DMS79 treated with DMSO at 0.1 percent for 48 hours (cell line): ENCODE results near the gene CLEC18A.
A peak's percentile ranks its signal among the peaks of the same experiment; 100 is the strongest.
"Not testable (repeated sequence)": the region's sequence is repeated elsewhere in the genome, so short reads cannot be mapped to it uniquely, and the experiment has no call there.

Experiments
- DNase-seq: peaks from one replicate; lab custom pipeline; 2025; lab: John Stamatoyannopoulos, UW

CLEC18A gene

DNA sequence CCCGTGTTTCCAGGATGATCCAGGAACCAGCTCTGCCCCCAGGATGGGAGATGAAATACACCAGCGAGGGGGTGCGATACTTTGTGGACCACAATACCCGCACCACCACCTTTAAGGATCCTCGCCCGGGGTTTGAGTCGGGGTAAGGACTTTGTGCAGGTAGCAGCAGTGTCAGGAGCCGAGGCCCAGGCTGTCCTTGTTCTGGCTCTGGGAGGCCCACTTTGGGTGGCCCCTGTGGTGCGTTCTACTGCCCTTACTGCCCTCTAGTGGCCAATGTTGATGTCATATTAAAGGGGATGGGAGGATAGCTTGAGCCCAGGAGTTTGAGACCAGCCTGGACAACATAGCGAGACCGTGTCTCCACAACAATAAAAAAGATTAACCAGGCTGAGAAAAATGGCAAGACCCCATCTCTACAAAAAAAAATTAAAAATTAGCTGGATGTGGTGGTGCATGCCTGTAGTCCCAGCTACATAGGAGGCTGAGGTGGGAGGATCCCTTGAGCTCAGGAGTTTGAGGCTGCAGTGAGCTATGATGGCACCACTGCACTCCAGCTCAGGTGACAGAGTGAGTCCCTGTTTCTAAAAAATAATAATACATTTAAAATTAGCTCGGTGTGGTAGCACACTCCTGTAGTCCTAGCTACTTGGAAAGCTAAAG, 20.9 kb upstream of the CLEC18A start:
- no peak for DNase-seq

DNA sequence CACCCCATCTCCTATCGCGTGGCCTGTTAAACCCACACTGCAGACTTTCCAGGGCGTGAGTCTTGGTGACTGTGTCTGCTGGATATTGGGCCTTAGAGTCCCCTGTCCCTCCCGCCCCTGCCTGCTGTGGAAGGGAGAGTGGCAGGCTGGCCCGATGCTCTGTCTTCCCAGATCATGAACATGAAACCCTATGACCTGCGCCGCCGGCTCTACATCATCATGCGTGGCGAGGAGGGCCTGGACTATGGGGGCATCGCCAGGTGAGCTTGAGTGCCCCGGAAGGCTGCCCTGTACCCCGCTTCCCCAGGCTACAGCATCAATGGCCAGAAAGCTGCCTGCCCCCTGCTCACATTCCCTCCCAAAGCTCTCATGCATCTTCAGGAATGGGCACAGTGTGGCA, 19.5 kb upstream of the CLEC18A start:
- DNase-seq, result no peak

DNA sequence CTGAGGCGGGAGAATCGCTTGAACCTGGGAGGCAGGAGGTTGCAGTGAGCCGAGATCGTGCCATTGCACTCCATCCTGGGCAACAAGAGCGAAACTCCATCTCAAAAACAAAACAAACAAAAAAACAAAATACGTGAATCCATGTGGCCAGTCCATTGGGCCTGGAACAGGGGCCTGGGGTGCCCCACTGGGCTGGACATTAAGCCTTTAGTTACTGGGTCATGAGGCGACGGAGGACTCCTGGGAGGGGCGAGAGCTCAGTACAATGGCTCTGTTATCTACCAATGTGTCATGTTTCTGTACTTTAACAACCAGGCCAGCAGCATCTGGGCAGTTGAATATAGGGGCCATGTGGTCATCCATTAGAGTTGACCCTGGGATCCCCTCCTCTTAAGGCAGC, 18.9 kb upstream of the CLEC18A start:
- DNase-seq, result no peak

DNA sequence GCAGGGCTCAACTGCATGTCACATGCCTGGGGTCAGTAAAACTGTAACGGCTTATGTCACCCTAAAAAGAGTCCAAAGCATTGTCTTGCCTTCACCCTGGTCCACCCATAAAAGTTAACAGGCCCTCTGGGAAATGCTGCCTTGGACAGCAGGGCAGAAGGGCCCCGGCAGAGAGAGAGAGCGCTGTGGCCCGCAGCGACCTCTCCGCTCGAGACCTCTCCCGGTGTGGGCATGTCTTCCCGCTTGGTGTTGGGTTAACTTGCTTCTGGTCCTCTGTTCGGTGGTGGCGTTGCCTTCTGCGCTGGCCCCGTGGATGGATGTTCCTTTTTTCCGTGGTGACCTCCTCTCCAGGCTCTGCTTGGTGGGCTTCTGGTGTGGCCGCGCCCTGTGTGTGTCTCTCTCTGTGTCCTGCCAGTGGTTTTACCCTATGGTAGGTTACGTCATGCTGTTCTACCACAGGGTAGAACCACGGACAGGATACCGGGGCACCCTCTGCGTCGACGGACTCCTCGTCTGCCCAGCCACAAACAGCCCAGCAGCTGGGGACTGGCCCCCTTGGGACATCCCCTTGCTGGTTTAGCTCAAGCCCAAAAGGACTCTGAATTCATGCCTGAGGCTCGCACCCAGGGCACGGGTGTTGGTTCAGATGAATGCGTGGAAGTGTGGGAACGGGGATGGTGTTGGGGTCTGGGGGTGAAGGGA, 18.3 kb upstream of the CLEC18A start:
- no peak for DNase-seq

DNA sequence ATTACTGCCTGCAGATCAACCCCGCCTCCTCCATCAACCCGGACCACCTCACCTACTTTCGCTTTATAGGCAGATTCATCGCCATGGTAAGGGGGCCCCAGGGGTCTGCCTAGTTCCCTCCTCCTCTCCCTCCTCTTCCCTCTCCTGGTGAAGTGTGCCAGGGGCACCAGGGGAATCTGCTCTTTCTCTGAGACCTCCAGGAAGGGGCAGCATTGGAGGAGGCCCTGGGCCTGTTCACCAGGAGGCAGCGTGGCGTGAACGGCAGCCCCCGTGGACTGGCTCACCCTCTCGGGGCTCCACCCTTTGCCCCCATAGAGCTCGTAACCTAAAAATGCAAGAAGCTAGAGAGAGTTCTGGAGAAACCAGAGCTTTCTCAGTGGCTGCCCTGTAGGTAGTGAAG, 17.1 kb upstream of the CLEC18A start:
- DNase-seq, result no peak

DNA sequence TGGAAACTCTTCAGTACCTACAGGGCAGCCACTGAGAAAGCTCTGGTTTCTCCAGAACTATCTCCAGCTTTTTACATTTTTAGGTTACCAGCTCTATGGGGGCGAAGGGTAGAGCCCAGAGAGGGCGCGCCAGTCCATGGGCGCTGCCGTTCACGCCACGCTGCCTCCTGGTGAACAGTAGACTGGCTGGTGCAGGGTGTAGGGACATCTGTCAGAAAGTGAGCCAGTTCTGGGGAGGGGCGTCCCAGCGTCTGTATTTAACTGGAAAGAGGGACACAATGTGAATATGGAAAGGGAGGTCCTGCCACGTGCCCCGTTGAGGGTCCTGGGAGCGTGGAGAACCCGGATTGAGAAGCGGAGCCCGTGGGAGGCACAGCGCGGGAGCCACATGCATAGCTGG, 16.4 kb upstream of the CLEC18A start:
- DNase-seq, result no peak

DNA sequence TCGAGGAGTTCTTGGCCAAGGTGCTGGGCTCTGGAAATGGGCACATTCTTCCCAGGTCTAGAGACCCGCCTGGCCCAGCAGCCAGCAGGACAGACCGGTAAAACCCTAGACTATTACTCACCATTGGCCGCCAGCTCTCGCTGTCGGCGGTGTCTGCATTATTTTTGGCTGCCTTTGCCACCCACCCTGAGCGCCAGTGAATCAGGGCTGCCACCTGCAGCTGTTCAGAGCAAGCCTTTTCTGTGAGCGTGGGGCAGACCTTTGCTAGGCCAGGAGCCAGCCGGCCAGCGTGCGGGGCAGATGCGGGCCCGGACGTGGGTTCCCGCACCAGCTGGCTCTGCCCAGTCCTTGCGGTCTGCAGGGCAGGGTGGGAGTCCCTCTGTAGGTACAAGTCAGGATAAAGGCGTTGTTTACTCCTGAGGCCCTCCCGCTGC, 15.8 kb upstream of the CLEC18A start:
- no peak for DNase-seq

DNA sequence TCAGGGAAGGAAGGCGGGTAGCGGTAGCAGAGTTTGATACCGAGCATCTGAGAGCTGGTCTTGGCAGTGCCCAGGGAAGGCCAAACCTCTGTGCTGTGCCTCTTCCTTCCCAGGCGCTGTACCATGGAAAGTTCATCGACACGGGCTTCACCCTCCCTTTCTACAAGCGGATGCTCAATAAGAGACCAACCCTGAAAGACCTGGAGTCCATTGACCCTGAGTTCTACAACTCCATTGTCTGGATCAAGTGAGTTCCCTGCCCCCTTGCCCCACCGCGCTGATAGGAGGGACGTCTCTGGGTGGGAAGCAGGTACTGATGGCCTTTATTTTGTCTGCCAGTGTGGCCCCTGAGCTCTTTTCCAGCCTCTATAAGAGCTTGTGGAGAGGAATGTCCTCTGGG, 15.4 kb upstream of the CLEC18A start:
- DNase-seq, result no peak

DNA sequence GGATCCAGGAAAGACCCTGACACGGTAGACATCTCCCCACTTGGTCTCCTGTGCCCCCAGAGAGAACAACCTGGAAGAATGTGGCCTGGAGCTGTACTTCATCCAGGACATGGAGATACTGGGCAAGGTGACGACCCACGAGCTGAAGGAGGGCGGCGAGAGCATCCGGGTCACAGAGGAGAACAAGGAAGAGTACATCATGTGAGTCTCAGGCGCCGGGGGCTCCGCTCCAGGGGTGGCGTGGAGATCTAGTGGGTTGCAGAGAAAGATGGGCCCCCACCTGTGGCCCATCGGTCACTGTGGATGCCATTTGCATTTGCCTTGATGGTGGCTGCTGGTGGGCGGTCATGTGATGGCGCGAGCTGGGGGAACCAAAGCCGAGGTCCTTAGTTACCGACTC, 14.9 kb upstream of the CLEC18A start:
- DNase-seq, result no peak

DNA sequence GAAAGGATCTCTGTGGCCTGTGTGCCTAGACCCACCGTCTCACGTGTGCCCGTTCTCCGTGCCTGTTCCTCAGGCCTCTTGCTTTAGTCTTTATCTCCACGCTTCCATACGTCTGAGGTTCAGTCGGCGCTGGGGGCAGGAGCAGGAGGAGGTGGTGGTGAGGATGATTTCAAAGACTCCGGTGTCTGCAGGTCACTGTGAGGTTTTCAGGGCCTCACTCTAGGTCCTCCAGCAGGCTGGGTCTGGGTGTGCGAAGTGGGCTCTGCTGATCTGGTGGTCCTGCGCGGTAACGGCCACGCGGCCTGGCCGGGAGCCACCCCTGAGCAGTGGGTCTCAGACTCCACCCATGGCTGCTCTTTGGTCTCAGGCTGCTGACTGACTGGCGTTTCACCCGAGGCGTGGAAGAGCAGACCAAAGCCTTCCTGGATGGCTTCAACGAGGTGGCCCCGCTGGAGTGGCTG, 14.4 kb upstream of the CLEC18A start:
- no peak for DNase-seq

DNA sequence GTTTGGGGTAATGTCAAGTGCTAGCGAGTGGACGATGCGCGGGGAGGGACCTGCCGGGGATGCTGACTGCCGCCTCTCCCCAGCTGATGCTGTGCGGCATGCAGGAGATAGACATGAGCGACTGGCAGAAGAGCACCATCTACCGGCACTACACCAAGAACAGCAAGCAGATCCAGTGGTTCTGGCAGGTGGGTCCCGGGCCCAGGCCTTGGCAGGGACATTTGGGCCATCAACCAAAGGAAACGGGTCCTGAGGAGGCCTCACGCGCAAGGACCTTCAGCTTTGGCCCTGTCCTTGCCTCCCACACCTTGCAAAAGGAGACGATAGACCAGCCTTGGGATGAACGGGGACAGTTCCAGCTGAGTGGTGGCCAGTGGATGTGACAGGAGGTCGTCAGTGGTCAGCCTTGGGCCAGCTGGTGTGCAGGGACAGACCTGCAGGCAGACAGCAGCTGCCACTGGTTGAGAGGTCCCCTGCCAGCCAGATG, 13.6 kb upstream of the CLEC18A start:
- DNase-seq, result no peak

DNA sequence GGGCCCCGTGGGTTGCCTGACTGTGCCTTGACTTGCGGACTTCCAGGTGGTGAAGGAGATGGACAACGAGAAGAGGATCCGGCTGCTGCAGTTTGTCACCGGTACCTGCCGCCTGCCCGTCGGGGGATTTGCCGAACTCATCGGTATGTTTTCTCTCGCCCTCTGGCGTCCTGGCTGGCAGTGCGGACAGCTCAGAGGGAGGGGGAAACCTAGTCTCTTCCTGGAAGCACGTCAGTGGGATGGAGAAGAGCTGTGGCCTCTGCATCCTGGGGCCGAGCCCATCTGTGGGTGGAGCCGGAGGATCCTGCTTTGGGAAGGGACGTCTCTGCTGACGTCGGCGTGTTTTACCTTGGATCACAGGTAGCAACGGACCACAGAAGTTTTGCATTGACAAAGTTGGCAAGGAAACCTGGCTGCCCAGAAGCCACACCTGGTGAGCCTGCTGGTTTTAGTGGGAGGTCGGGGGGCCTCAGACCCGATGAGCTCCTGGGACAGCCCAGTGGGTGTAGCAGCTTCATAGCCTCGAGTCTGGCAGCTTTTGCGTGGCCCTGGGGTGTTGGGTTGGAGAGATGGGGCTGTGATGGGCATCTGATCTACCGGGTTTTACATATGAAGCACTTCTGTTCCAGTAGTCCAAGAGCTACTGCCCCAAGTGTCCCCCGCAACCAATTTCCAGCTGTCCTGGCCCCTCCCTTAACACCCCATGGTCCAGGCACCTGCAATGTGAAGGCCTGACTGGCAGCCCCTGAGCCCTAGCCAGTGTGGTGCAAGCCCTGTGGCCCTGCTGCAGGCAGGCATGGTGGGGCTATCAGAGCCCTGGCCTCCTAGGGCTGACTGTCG, 11.9 kb upstream of the CLEC18A start:
- DNase-seq, result no peak

DNA sequence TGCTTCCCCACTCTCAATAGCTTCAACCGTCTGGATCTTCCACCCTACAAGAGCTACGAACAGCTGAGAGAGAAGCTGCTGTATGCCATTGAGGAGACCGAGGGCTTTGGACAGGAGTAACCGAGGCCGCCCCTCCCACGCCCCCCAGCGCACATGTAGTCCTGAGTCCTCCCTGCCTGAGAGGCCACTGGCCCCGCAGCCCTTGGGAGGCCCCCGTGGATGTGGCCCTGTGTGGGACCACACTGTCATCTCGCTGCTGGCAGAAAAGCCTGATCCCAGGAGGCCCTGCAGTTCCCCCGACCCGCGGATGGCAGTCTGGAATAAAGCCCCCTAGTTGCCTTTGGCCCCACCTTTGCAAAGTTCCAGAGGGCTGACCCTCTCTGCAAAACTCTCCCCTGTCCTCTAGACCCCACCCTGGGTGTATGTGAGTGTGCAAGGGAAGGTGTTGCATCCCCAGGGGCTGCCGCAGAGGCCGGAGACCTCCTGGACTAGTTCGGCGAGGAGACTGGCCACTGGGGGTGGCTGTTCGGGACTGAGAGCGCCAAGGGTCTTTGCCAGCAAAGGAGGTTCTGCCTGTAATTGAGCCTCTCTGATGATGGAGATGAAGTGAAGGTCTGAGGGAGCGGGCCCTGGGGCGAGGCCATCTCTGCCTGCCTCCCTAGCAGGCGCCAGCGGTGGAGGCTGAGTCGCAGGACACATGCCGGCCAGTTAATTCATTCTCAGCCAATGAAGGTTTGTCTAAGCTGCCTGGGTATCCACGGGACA, 11.1 kb upstream of the CLEC18A start:
- DNase-seq, result no peak

DNA sequence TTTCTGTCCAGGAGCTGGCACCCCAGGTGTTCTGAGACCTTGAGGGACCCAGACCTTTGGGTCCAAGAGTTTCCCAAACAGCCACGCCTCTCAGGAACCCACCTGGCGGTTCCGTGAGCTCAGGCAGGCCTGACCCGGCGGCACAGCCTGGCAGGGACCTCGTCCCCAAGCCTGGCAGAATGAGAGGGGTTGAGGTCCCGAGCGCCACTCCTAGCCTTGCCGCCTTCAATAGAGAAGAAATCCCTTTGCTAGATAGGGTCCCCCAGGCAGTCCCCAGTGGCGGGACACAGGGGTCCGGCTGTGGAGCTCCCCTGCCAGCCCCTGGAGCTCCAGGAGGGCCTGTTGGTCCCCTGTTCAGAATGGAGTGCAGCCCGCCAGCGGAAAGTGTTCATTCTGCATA, 10.5 kb upstream of the CLEC18A start:
- DNase-seq, result no peak

DNA sequence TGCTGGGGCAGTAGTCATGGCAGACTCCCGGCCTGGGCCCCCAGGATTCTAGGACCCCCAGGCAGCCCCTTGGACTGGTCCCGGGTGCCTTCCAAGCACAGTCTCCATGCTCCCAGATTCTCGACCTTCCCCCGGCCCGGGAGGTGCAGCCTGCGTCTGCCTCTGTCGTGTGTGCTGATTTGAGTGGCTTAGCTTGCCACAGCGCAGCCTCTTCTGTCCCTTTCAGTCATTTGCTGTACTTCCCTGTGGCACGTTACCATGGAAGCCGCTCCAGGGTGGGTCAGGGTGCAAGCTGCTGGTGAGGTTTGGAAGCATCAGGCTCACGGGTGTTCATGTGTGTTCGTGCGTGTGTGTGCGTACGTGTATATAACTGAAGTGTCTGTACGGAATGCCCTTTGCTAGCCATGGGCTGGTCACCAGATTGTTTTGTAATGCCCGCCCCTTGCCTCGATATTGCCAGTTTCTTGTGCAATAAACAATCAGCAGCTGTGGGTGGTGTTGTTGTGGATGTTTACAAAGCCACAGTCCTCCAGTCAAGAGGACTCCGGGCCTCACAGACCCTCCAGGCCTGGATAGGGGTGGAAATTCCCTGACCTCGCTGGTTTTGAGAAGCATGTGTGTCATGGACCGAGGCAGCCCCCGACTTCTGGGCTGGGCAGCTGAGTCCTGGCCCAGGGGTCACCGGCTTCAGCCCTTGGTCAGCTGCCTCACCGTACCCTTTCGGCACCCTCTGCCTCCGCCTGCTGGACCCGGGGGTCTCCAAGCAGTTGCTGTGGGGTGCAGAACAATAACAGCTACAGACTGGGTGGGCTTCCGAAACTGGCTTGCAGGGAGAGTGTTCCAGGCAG, 9.7 kb upstream of the CLEC18A start:
- DNase-seq, result peak; percentile 85

DNA sequence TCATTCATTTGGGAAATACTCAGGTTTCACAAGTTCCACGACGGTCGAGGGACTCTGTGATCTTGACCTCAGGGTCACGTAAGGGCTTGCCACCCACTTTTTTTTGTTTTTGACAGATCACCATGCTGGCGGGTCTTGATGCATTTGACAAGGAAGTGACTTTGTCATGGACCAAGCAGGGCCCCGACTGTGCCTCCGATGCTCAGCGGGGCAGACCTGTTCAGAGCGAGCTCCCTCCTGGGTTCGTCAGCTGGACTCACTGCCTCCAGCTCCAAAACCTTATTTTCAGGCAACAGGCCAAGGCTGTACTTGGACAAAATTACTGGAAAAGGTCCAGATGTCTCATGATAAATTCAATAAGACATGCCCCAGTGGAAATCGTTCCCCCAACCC, 9.0 kb upstream of the CLEC18A start:
- peak; percentile 36 for DNase-seq

DNA sequence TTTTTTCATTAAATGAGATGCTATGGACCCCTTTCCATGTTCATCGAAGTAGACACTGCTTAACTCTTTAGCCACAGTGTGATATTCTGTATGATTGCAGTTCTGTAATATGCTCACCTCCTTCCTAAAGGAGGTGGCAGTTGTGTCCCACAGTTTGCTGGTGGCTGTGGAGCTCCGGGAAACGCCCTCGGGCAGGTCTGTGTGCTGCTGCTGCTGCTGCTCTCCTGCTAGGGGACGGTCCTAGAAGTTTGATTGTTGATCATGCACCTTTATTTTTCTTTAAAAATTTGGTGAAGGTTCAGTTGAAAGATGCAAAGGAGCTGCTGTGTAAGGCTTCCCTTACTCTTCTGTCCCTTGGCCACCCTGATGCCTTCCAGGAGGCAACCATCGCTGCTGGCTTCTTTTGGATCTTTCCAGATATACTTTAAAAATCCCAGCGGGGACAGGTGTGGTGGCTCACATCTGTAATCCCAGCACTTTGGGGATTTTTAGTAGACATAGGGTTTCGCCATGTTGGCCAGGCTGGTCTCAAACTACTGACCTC, 8.4 kb upstream of the CLEC18A start:
- DNase-seq, result no peak

DNA sequence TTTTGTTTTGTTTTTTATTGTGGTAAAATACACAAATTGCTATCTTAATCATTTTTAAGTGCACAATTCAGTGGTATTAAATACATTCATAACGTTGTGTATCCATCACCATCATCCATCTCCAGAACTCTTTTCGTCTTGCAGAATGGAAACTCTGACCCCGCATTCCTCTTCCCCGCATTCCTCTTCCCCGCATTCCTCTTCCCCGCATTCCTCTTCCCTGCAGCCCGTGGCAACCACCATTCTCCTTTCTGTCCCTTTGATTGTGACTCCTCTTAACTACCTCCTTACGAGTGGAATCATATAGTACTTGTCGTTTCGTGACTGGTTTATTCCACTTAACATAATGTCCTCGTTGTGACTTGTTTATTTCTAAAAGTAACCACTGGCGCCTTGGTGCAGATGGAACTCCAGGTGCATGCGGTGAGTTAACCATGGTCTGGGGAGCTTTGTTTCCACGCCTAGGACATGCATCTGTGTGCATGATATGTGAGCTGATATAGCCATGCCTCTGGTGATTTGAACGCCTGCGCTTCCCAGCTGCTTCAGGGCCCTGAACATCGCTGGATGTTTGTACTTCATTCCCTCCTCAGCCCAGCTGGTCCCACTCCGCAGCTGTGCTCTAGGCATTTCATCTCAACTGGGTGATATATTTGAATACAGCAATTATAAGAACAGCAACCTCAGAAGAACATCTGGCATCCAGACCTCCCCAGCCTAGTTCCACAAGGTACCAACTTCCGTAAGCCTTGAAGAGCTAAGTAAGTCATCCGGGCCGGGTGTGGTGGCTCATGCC, 7.7 kb upstream of the CLEC18A start:
- peak; percentile 36 for DNase-seq

DNA sequence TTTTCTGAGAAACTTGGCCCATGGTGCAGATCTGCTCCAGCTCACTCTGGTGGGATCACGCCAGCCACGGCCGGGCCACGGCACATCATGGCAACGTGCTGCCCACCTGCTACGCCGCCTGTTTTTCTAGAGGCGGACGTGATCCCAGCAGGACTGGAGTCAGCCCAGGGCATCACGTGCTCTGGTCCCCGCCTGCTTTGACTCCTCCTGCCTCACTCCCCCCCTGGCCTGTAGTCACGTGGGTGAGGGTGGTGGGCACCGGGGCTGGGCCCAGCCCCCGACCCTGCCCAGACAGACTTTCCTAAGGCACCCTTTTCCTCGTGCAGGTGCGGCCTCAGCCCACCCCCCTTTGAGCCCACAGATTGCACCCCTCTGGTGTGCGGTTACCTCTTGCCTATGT, 723 bp upstream of the CLEC18A start:
- DNase-seq, result not testable (repeated sequence)

DNA sequence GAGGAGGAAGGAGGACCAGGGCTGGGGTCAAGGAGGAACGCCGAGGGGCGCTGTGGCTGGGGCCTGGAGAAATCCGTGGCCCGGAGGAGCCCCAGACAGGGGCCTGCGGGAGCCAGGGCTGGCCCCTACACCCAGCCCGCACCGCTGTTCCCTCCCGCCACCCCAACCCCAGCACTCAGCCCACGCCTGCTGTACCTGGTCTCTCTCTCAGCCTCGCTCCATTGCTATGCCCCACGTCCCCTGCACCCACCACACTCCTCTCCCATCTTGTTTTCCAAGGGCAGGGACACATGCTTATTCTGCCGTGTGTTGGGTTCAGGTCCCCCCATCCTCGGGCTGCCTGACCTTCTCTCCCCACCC, 518 bp downstream of the CLEC18A start:
- not testable (repeated sequence) for DNase-seq
